Mesenchymal stem cell (in vitro differentiated cells and primary cell): ENCODE data around the gene KLHL8.

Experiments
- DNase-seq: peaks from one replicate; pipeline ENCODE4 v3.0.0-alpha.2; 2013
- H2AFZ ChIP-seq: one replicate; pipeline ENCODE4 v1.6.1; 2013; ENCODE audit warnings: low read depth, mild to moderate bottlenecking, control low read depth, inconsistent platforms, low read length, moderate library complexity
- H2AK5ac ChIP-seq: 2 replicates; pipeline ENCODE4 v1.6.1; 2013; ENCODE audit warnings: low read length, moderate library complexity, mild to moderate bottlenecking, inconsistent platforms; ENCODE audit not compliant: severe bottlenecking
- H2BK120ac ChIP-seq: one replicate; pipeline ENCODE4 v1.6.1; 2013; ENCODE audit warnings: low read depth, mild to moderate bottlenecking, inconsistent platforms, low read length, moderate library complexity
- H2BK12ac ChIP-seq, 2 experiments: one replicate each; pipeline ENCODE4 v1.6.1; 2013; ENCODE audit warnings: inconsistent platforms in 2 of 2, low read length in 2 of 2, mild to moderate bottlenecking in 2 of 2, moderate library complexity in 2 of 2, control low read depth in 1 of 2
- H2BK15ac ChIP-seq: one replicate; pipeline ENCODE4 v1.6.1; 2013; ENCODE audit warnings: mild to moderate bottlenecking, low read depth, inconsistent platforms; ENCODE audit not compliant: poor library complexity, severe bottlenecking
- H2BK5ac ChIP-seq: 2 replicates; pipeline ENCODE4 v1.6.1; 2013; ENCODE audit warnings: low read depth, mild to moderate bottlenecking, low read length, control low read depth, inconsistent platforms; ENCODE audit not compliant: poor library complexity, severe bottlenecking
- H3K14ac ChIP-seq, 2 experiments: one replicate each; pipeline ENCODE4 v1.6.1; 2013; ENCODE audit warnings: inconsistent platforms in 2 of 2, low read length in 2 of 2, control low read depth in 1 of 2, mild to moderate bottlenecking in 1 of 2, moderate library complexity in 1 of 2
- H3K18ac ChIP-seq, 2 experiments: one replicate each; pipeline ENCODE4 v1.6.1; 2013; ENCODE audit warnings: inconsistent platforms in 2 of 2, low read length in 2 of 2, control low read depth in 1 of 2, low read depth in 1 of 2, mild to moderate bottlenecking in 1 of 2
- H3K23ac ChIP-seq, 2 experiments: one replicate each; pipeline ENCODE4 v1.6.1; 2013; ENCODE audit warnings: inconsistent platforms in 2 of 2, low read length in 2 of 2, mild to moderate bottlenecking in 2 of 2, moderate library complexity in 2 of 2, control low read depth in 1 of 2
- H3K27ac ChIP-seq: 2 replicates; pipeline ENCODE4 v1.5.1; 2013; ENCODE audit warnings: mild to moderate bottlenecking, moderate library complexity, low read length, control low read depth, inconsistent platforms; ENCODE audit not compliant: poor library complexity, severe bottlenecking
- H3K27me3 ChIP-seq, 2 experiments: 2 replicates each; pipeline versions ENCODE4 v1.6.1 to v1.7.0; 2013; ENCODE audit warnings: low read length in 2 of 2, mild to moderate bottlenecking in 2 of 2, moderate library complexity in 2 of 2, control low read depth in 1 of 2, inconsistent platforms in 1 of 2; ENCODE audit not compliant: control insufficient read depth in 1 of 2, insufficient read depth in 1 of 2
- H3K36me3 ChIP-seq, 2 experiments: 2 replicates each; pipeline versions ENCODE4 v1.6.1 to v1.7.0; 2013; ENCODE audit warnings: low read length in 2 of 2, control low read depth in 1 of 2, inconsistent platforms in 1 of 2, low read depth in 1 of 2, mild to moderate bottlenecking in 1 of 2; ENCODE audit not compliant: insufficient read depth in 2 of 2, control insufficient read depth in 1 of 2
- H3K4ac ChIP-seq, 2 experiments: one replicate each; pipeline ENCODE4 v1.6.1; 2013; ENCODE audit warnings: inconsistent platforms in 2 of 2, low read length in 2 of 2, mild to moderate bottlenecking in 2 of 2, moderate library complexity in 2 of 2, control low read depth in 1 of 2, low read depth in 1 of 2
- H3K4me1 ChIP-seq: 2 replicates; pipeline ENCODE4 v1.6.1; 2013; ENCODE audit warnings: low read depth, low read length, control low read depth; ENCODE audit not compliant: control insufficient read depth, insufficient read depth
- H3K4me2 ChIP-seq: 2 replicates; pipeline ENCODE4 v1.6.1; 2013; ENCODE audit warnings: low read length, mild to moderate bottlenecking, inconsistent platforms; ENCODE audit not compliant: poor library complexity, severe bottlenecking
- H3K4me3 ChIP-seq, 2 experiments: 2 replicates each; pipeline versions ENCODE4 v1.5.1 to v1.7.0; 2013; ENCODE audit warnings: low read length in 2 of 2, mild to moderate bottlenecking in 2 of 2, control low read depth in 1 of 2, low read depth in 1 of 2; ENCODE audit not compliant: insufficient read depth in 1 of 2
- H3K79me1 ChIP-seq: replicated peaks from 2 replicates; pipeline ENCODE4 v1.6.1; 2013; ENCODE audit warnings: mild to moderate bottlenecking, control low read depth, low read length, inconsistent platforms; ENCODE audit not compliant: poor library complexity, severe bottlenecking
- H3K9ac ChIP-seq: 2 replicates; pipeline ENCODE4 v1.7.0; 2013; ENCODE audit warnings: mild to moderate bottlenecking, low read length, moderate library complexity
- H3K9me3 ChIP-seq: 2 replicates; pipeline ENCODE4 v1.7.0; 2013; ENCODE audit warnings: mild to moderate bottlenecking, low read length; ENCODE audit not compliant: control insufficient read depth
- H4K8ac ChIP-seq: one replicate; pipeline ENCODE4 v1.6.1; 2013; ENCODE audit warnings: inconsistent platforms, mild to moderate bottlenecking, low read length, moderate library complexity
- H4K91ac ChIP-seq: one replicate; pipeline ENCODE4 v1.6.1; 2013; ENCODE audit warnings: mild to moderate bottlenecking, low read length, inconsistent platforms
- WGBS: methylation state at CpG from one replicate; pipeline ENCODE4 v1.1.7; 2013; ENCODE audit warnings: mixed read lengths; 5-methylcytosine and 5-hydroxymethylcytosine counted together

The KLHL8 gene

DNA sequence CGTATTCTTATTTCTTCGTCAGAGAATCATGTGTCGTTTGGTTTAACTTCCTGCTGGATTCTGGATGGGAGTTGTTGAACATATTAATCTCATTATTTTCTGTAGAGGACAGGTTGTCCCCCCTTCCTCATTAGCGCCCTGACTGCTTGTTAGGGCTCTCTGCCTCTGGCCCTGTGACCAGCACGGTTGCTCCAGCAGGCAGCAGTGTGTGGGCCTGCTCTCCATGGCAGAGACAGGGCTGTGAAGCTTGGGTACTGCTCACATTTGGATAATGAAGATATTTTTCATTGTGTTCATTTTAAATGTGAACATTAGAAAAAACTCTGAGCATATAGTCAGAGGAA is 102.7 kb downstream of the KLHL8 start:
- H3K4ac ChIP-seq: no peak overlapping the region
- H2AFZ ChIP-seq: no peak overlapping the region
- H2BK120ac ChIP-seq: no peak overlapping the region
- H3K9ac ChIP-seq: no peak overlapping the region
- H3K9me3 ChIP-seq: no peaks in the 10 kb centered on the region
- H3K36me3 ChIP-seq: peaks cover 16 to 49% of the 10 kb centered on the region in 2 experiments
- no peak overlapping the region for H2BK15ac ChIP-seq
- WGBS: 100% methylated on average over 5 of the region's 5 CpGs
- no peak overlapping the region for H3K14ac ChIP-seq
- H3K4me2 ChIP-seq: no peak overlapping the region
- H3K27ac ChIP-seq: peak overlapping the region; percentile 97
- no peaks in the 10 kb centered on the region for H3K27me3 ChIP-seq
- H4K8ac ChIP-seq: no peak overlapping the region
- H2AK5ac ChIP-seq: peak overlapping the region; percentile 40
- no peak overlapping the region for H4K91ac ChIP-seq
- no peak overlapping the region for H3K4me3 ChIP-seq
- peak overlapping the region; percentile 80 for H2BK5ac ChIP-seq
- no peak overlapping the region for H3K18ac ChIP-seq
- H3K79me1 ChIP-seq: peaks cover 17% of the 10 kb centered on the region
- H2BK12ac ChIP-seq: no peak overlapping the region
- peaks cover 33% of the 10 kb centered on the region for H3K4me1 ChIP-seq
- no peak overlapping the region for H3K23ac ChIP-seq
- no peak for DNase-seq

DNA sequence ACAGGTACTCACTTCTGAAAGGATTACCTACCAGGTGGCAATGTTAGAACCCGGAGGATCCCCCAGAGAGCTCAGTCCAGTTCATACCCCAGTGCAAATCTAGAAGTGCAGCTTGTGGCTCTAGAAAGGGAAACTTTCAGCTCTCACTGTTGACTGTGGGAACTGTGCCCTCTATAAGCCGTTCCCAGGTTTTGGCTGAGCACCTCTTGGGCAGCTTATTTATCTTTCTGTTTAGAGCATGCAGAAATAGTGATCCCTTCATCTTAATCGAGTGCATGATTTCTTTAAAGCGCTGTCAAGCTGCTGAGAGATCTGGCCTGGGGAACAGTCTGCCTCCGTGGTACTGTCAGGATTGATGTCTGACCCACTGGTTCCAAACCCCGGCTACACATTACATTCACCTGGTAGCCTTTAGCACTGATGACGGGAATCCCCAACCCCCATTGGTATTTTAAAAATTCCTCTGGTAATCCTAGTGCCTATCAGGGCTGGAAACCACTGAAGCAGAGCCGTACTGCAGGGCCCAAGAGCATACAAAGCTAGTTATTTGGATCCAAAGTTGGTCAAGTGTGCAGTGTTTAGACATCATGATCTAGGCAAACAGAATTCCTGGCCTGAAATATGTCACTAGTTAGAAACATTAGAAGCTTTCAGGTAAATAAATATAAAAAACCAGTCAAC is 103.2 kb downstream of the KLHL8 start:
- Histone ChIP-seq H3K14ac (no peak overlapping the region), H3K79me1 (peaks cover 16% of the 10 kb centered on the region), H4K91ac (no peak overlapping the region), H3K27ac (peak overlapping the region; percentile 97), H3K27me3 (no peaks in the 10 kb centered on the region), H3K4me2 (peak overlapping the region; percentile 47), H2BK5ac (peak overlapping the region; percentile 95), H3K4me3 (no peak overlapping the region), H2BK12ac (no peak overlapping the region), H3K4ac (no peak overlapping the region), H2AFZ (no peak overlapping the region), H3K9ac (no peak overlapping the region), H3K36me3 (peaks cover 16 to 54% of the 10 kb centered on the region in 2 experiments), H2BK15ac (no peak overlapping the region), H3K9me3 (no peaks in the 10 kb centered on the region), H4K8ac (no peak overlapping the region), H2BK120ac (no peak overlapping the region), H3K18ac (no peak overlapping the region), H3K23ac (no peak overlapping the region), H2AK5ac (peak overlapping the region; percentile 96), H3K4me1 (peaks cover 31% of the 10 kb centered on the region)
- 91% methylated on average over 8 of the region's 8 CpGs for WGBS
- no peak for DNase-seq

DNA sequence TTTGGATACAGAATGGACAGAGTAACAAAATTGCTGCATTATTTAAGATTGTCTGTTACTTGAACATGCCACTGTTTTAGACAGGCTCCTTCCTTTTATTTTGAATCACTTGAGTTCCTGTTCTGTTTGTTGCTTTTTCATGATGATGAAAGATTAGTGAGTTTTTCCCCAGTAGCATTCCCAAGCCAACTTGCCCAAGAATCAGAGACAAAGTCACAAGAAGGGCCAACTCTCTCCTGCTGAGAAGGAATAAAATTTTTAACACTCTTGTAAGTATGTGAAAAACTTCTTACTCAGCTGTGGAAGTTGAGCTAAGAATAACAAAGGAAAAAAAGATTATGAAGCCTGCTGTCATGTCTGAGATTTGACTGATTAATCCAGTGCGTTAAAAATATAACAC is 104.2 kb downstream of the KLHL8 start:
- Histone ChIP-seq H3K14ac (no peak overlapping the region), H3K4me2 (no peak overlapping the region), H2BK12ac (no peak overlapping the region), H3K27me3 (no peaks in the 10 kb centered on the region), H3K18ac (no peak overlapping the region), H2BK5ac (no peak overlapping the region), H3K4me3 (no peak overlapping the region), H3K23ac (no peak overlapping the region), H4K91ac (no peak overlapping the region), H4K8ac (no peak overlapping the region), H3K36me3 (peaks cover 16 to 62% of the 10 kb centered on the region in 2 experiments), H3K9ac (no peak overlapping the region), H2AK5ac (peak overlapping the region; percentile 96), H3K79me1 (peaks cover 22% of the 10 kb centered on the region), H3K4ac (no peak overlapping the region), H3K9me3 (no peaks in the 10 kb centered on the region), H3K4me1 (peaks cover 29% of the 10 kb centered on the region), H2AFZ (no peak overlapping the region), H2BK15ac (no peak overlapping the region), H3K27ac (peak overlapping the region; percentile 97), H2BK120ac (no peak overlapping the region)
- 97% methylated on average over 1 of the region's 1 CpG for WGBS
- no peak for DNase-seq

DNA sequence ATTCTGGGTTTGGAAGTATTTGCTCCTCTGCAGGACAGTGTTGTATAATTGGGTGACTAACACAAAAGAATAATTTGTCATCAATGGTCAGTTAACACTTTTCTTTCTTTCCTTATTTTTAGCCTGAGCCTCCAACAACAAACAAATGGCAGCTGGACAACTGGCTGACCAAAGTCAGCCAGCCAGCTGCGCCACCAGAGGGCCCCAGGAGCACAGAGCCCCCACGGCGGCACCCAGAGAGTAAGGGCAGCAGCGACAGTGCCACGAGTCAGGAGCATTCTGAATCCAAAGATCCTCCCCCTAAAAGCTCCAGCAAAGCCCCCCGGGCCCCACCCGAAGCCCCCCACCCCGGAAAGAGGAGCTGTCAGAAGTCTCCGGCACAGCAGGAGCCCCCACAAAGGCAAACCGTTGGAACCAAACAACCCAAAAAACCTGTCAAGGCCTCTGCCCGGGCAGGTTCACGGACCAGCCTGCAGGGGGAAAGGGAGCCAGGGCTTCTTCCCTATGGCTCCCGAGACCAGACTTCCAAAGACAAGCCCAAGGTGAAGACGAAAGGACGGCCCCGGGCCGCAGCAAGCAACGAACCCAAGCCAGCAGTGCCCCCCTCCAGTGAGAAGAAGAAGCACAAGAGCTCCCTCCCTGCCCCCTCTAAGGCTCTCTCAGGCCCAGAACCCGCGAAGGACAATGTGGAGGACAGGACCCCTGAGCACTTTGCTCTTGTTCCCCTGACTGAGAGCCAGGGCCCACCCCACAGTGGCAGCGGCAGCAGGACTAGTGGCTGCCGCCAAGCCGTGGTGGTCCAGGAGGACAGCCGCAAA is 106.0 kb downstream of the KLHL8 start:
- H2AK5ac ChIP-seq: peak overlapping the region; percentile 50
- no peaks in the 10 kb centered on the region for H3K9me3 ChIP-seq
- H3K9ac ChIP-seq: no peak overlapping the region
- no peak overlapping the region for H3K23ac ChIP-seq
- WGBS: 85% methylated on average over 24 of the region's 24 CpGs
- no peak overlapping the region for H3K4ac ChIP-seq
- H3K18ac ChIP-seq: no peak overlapping the region
- no peak overlapping the region for H2BK5ac ChIP-seq
- H3K4me3 ChIP-seq: no peak overlapping the region
- peaks cover 19% of the 10 kb centered on the region for H3K4me1 ChIP-seq
- H4K8ac ChIP-seq: no peak overlapping the region
- no peak overlapping the region for H2AFZ ChIP-seq
- H2BK15ac ChIP-seq: no peak overlapping the region
- H3K4me2 ChIP-seq: no peak overlapping the region
- H4K91ac ChIP-seq: peak overlapping the region; percentile 48
- no peak overlapping the region for H3K27ac ChIP-seq
- peak overlapping the region in 1 of 2 experiments; percentile 33 for H2BK12ac ChIP-seq
- H2BK120ac ChIP-seq: no peak overlapping the region
- H3K14ac ChIP-seq: no peak overlapping the region
- no peak for DNase-seq
- H3K79me1 ChIP-seq: peaks cover 19% of the 10 kb centered on the region
- peaks cover 16 to 61% of the 10 kb centered on the region in 2 experiments for H3K36me3 ChIP-seq
- no peaks in the 10 kb centered on the region for H3K27me3 ChIP-seq
